ENCODE measurements around the gene RPL36A. TPM values are rescaled to one million over a fixed set of nuclear protein-coding genes. Genes with fewer than 3 reads are reported as not detected.

RPL36A gene
- total and polyA plus RNA-seq, 2 donors (not counting 1 experiment from before 2014, with no cell fraction given), result 156 to 2,759 TPM

DNA sequence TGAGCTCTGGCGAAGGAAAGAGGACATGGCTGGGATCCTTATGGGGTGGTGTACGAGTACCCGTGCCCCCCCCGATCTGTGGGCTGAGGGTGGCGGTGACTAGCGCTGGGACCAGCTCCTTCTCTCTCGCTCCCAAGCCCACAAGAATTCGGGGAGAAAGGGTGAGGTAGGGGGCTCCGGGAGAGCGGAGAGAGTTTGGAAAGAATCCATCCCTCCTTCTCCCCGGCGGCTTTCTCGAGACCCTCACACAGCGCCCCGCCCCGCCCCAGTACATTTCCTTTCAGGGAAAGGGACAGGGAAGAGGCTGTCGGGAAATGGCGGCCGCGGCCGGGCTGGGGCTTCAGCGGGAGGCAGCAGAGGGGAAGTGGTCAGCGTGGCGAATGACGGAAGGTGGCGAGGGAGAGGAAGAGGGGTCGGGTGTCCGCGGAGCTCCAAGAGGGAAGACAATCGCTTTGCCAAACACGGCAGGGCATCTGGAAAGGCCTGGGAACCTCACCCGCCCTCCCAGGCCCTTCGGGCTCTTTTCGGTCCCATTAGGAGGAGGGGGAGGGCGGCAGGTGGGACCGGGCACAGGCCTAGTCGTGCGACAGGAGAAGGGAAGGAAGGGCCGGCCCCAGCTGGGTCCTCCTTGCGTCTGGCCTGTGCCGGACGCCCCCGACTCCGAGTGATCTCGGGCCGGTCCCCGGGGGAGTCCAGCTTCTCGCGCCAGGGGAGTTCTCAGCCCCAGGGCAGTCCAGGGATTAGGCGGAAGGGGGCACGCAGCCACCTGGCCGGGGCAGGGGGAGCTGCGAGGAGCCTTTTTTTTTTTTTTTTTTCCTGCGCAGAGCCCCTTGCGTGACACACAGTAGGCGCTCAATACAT, 27.4 kb downstream of the RPL36A start:
- H3K79me2 ChIP-seq (ENCODE audit: control insufficient read depth, insufficient read depth, low read length), result peaks cover 5% of the 10 kb centered on the region
- no peaks in the 10 kb centered on the region for H3K9me3 ChIP-seq (ENCODE audit: control extremely low read depth in 1 of 3, control insufficient read depth in 2 of 3, insufficient read depth in 1 of 3, low read length in 2 of 3)
- DNase-seq (peak; percentile 60), ATAC-seq (ENCODE audit: low read depth) (peak; percentile 57)
- POLR2A ChIA-PET, result interaction anchor here (0.8 to 2.6 kb wide), 3 partner anchors 10 to 513 kb away, joined by 3 to 15 read pairs (median 3); partner anchors contain the start of genes CENPI, GLA, HNRNPH2 and ZMAT1
- TF ChIP-seq EZH2 (IDR thresholded peaks at IDR 0.05; ENCODE audit: borderline replicate concordance, insufficient read depth, low read depth, low read length, poor library complexity, severe bottlenecking), result no peak
- TF ChIP-seq, protein P1, sequence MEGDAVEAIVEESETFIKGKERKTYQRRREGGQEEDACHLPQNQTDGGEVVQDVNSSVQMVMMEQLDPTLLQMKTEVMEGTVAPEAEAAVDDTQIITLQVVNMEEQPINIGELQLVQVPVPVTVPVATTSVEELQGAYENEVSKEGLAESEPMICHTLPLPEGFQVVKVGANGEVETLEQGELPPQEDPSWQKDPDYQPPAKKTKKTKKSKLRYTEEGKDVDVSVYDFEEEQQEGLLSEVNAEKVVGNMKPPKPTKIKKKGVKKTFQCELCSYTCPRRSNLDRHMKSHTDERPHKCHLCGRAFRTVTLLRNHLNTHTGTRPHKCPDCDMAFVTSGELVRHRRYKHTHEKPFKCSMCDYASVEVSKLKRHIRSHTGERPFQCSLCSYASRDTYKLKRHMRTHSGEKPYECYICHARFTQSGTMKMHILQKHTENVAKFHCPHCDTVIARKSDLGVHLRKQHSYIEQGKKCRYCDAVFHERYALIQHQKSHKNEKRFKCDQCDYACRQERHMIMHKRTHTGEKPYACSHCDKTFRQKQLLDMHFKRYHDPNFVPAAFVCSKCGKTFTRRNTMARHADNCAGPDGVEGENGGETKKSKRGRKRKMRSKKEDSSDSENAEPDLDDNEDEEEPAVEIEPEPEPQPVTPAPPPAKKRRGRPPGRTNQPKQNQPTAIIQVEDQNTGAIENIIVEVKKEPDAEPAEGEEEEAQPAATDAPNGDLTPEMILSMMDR (IDR thresholded peaks at IDR 0.05), result no peak
- peak overlapping the region; percentile 87 for H2AFZ ChIP-seq (ENCODE audit: insufficient read depth, low read depth, low read length, poor library complexity, severe bottlenecking)
- peaks cover 36% of the 10 kb centered on the region for H3K4me1 Mint-ChIP-seq
- peak overlapping the region; percentile 76 for H3K9ac ChIP-seq (ENCODE audit: low read length)
- H3K27ac Mint-ChIP-seq, result peak overlapping the region; percentile 96
- no peaks in the 10 kb centered on the region for H3K9me3 Mint-ChIP-seq (ENCODE audit: insufficient read depth)
- 0% methylated on average over 24 of the region's 56 CpGs for WGBS (ENCODE audit: insufficient coverage)
- peak overlapping the region; percentile 80 for H3K4me2 ChIP-seq (replicated peaks; ENCODE audit: low read depth, low read length, poor library complexity, severe bottlenecking)
- H3K27me3 ChIP-seq (replicated peaks in 1 of 4; ENCODE audit: control extremely low read depth in 1 of 4, control insufficient read depth in 3 of 4, insufficient read depth in 4 of 4, low read length in 3 of 4), result no peaks in the 10 kb centered on the region
- peaks cover 17 to 23% of the 10 kb centered on the region in 2 donors for H3K4me1 ChIP-seq (ENCODE audit: control insufficient read depth in 2 of 2, insufficient read depth in 2 of 2, low read length in 2 of 2)
- intact Hi-C loops (cut with micrococcal nuclease), result loop anchor here (5.0 to 10.0 kb wide), 3 partner anchors 131 to 667 kb away; no protein-coding TSS in a partner anchor
- CTCF ChIA-PET, result interaction anchor here (0.7 to 1.9 kb wide), 3 partner anchors 28 to 386 kb away, joined by 3 to 5 read pairs (median 5); partner anchors contain the start of genes RPL36A and TIMM8A
- peak overlapping the region; percentile 92 for H3K4me3 Mint-ChIP-seq
- H3K4me3 ChIP-seq (ENCODE audit: control extremely low read depth in 1 of 5, extremely low read depth in 1 of 5, insufficient read depth in 1 of 5, low read depth in 2 of 5, low read length in 4 of 5), result peak overlapping the region in 4 of 5 experiments; percentile 59 to 72 (median 67)
- peak overlapping the region; percentile 83 to 89 for H3K27ac ChIP-seq (ENCODE audit: low read length in 2 of 2)
- no peaks in the 10 kb centered on the region for H3K27me3 Mint-ChIP-seq
- peaks cover 0 to 2% of the 10 kb centered on the region in 2 experiments for H3K36me3 ChIP-seq (replicated peaks in 1 of 2; ENCODE audit: control extremely low read depth in 1 of 2, control insufficient read depth in 1 of 2, extremely low read depth in 1 of 2, insufficient read depth in 2 of 2, low read length in 1 of 2)
- no peaks in the 10 kb centered on the region for H4K20me1 ChIP-seq (ENCODE audit: control insufficient read depth, insufficient read depth, low read length, poor library complexity, severe bottlenecking)

All from B cell (primary cell).